ENCODE measurements around the gene KPNA1.

The KPNA1 gene

DNA sequence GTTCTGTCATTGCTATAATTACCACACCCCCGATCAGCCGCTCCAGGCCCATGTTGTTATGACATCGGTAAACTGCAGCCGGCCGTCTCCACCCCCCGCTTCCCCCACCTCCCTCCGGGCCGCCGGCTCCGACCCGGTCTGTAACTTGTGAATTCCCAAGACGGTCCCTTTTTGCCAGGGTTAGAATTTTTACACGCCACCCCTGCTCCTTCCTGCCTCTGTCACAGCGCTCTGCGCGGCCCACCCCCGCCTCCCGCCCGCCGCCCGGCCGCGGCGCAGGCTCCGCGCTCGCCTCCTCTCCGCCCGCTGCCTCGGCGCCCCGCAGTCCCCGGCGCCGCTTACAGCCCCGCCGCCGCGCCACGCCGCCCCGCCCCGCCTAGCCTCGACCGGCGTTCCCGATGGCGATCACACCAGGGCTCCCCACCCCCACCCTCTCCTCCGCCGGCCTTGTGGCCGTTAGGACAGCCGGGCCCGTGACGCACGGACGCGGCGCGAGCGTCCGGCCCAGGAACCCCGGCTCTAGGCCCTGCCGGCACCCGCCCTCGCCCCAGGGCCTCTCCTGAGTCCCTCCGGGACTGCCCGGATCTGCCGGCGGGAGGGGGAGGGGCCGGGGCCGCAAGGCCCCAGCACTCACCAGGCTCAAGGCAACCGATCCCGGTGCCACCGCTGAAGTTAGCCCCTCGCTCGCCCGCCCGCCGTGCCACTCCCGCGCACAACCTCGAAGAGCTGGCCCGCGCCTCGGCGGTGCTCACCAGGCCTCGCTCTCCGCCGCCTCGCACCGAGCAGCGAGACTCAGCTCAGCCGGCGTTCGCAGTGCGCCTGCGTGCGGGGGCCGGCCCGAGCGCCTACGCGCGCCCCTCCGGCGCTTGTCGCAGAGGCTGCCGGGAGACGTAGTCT lies at the start of gene KPNA1:
Gene KPNA1 (minus strand): TSS at position 817 of the 897 bp plus-strand sequence. CDS start 18,374 bp downstream, outside the sequence.
- peak; percentile 84 for DNase-seq

DNA sequence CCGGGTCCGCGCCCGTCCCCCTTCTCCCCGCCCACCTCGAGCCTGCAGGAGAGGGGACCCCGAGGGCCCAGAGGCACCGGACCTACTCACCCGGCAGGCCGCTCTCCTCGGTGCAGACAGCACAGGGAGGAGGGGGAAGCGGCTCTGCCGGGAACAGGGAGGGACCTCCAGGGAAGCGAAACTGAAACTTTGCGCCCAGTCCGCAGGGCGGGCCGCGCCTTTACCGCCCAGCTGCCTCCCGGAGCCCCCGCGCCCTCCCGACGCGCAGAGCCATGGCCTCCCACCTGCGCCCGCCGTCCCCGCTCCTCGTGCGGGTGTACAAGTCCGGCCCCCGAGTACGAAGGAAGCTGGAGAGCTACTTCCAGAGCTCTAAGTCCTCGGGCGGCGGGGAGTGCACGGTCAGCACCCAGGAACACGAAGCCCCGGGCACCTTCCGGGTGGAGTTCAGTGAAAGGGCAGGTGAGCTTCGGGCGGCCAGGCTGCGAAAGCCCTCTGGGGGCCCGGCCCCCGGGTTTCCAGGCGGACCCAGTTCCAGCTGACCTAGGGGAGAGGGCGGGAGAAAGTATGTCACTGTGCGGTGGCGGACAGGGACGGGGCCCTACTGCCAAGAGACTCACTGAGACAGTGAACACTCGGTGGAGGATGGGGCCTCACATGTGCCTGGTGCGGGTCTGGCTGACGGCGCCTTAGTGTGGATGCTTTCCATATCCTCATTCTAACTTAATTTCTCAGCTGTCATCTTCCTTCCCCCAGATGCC lies 49.6 kb upstream of the KPNA1 start, which contains the start of the genes DTX3L and PARP9:
Gene DTX3L (plus strand): TSS at position 184 of the 758 bp plus-strand sequence. CDS start 89 bp downstream, at position 273.
Gene PARP9 (minus strand): TSS at position 146 of the 758 bp plus-strand sequence. CDS start 4,680 bp downstream, outside the sequence.
- DNase-seq = peak; percentile 42

GRCh38 chr3:122563717-122564025 lies 48.9 kb upstream of the KPNA1 start:
- no peak for DNase-seq

DNA sequence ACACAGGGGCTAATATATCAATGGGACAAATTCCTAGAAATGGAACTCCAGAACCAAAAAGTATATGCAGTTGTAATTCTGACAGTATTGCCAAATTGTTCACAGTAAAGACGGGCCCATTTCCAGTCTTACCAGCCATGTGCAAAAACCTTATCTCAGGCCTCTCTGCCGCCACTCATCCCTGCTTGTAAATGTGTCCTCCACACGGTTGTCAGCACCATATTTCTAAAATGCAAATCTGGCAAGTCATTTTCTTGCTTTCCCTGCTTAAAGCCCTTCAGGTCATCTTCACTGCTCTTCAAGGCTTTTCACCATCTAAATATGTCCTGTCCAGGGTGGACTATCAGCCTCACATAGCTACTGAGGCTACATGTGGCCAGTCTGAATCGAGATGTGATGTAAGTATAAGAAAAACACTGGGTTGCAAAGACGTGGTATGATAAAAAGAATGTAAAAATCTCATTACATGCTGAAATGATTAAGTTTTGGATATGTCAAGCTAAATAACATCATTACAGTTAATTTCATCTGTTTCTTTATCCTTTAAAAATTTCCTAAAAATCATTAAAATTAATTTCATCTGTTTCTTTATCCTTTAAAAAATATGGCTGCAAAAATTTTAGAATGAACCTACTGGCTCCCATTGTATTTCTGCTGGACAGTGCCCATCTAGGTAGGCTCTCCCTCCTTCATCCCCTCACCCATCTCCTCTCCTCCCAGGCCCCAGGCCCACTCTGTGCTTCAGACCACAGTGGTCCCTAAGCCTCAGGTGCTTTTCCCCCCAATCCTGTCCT lies 48.4 kb upstream of the KPNA1 start:
- DNase-seq = no peak

DNA sequence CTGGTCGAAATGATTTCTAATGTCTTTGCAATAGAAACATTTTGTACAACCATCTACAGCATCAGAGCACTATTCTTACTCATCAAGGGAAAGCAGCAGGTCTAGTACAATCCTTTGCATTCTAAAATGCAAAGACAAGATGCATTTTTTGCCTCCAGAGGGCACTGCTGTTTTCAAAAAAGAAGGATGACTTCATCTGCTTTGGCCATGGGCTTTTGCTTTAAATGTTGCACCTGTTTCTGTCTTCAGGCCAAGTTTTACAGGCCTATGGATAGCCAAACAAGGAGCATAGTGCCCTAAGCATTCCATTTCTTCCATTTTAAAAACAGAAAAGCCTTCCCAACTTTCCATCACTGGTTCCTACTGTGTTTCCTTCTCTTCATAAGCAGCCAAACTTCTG lies 45.9 kb upstream of the KPNA1 start:
- no peak for DNase-seq

GRCh38 chr3:122559906-122560305 lies 45.2 kb upstream of the KPNA1 start:
- no peak for DNase-seq

- no peak for DNase-seq
Observed at GRCh38 chr3:122558605-122559004, 43.9 kb upstream of the KPNA1 start.

- DNase-seq = no peak
Observed at GRCh38 chr3:122557356-122557755, 42.6 kb upstream of the KPNA1 start.

GRCh38 chr3:122555275-122556071 lies 40.7 kb upstream of the KPNA1 start:
- DNase-seq = no peak

DNA sequence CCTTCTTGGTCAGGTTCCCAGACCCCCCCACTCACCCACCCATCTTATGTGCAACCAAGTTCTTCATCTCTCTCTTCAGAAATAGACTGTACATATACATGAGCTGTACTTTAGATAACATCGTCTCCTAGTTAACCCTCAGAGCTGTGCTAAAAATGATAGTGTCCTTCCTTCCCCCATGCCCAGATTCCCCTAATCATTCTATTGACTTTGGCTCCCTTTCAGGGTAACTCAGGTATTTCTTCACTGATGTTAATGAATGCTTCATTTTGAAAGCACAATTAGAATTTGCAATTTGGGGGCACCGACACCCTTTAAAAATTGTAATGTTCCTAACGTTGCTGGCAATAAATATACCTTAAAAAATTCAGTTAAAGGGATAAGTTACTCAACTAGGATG lies 38.4 kb upstream of the KPNA1 start:
- DNase-seq = no peak

- DNase-seq = no peak
Observed at GRCh38 chr3:122548619-122549018, 33.9 kb upstream of the KPNA1 start.

GRCh38 chr3:122548076-122548475 lies 33.3 kb upstream of the KPNA1 start:
- no peak for DNase-seq

DNA sequence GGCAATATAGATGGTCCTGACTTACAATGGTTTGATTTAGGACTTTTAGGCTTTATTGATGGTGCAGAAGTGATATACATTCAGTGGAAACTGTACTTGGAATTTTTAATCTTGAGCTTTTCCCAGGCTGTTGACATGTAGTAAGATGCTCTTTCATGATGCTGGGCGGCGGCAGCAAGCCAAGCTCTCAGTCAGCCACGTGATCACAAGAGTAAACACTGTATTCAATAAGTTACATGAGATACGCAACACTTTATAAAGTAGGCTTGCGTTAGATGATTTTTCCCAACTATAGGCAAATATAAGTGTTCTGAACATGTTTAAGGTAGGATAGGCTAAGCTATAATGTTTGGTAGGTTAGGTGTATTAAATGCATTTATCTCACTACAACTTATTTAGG lies 31.4 kb upstream of the KPNA1 start:
- DNase-seq = no peak

DNA sequence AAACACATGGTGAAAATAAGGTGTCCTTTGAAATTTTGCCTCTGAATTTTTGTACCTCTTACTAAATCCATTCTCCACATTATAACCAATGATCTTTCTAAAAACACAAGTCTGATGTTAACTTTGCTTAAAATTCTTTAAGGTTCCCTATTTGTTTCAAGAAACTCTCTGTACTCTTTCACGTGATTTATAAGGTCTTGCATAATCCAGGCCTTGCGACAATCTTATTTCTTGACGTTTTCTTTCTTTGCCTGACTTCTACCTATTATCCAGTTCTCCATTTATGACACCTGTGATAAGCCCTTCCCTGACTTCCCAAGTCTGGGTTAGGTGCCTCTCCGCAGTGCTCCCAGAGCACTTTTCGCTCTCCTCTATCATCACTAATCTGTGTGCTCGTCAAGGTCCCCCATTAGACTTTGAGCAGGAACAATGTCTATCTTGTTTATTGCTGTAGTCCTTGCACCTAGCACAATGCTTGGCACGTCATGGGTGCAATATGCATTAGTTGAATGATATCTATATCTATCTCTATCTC lies 24.3 kb upstream of the KPNA1 start:
- DNase-seq = no peak

DNA sequence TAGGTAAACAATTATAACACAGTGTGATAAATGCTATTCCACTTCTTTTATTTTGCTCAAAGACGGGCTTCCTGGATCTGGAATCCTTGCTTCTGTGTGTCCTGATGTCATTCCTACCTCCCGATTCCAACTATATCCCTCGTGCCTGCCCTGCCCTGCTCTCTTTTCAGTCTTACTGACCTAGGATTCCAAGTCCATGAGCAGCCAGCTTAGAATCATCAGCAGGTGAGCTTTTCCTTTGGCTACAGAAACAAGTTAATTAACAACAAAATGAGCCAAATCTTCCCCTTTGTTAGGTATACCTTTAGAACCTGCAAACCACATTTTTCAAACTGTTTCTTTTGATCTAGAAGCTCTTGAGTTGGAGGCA lies 21.9 kb upstream of the KPNA1 start:
- DNase-seq = no peak

DNA sequence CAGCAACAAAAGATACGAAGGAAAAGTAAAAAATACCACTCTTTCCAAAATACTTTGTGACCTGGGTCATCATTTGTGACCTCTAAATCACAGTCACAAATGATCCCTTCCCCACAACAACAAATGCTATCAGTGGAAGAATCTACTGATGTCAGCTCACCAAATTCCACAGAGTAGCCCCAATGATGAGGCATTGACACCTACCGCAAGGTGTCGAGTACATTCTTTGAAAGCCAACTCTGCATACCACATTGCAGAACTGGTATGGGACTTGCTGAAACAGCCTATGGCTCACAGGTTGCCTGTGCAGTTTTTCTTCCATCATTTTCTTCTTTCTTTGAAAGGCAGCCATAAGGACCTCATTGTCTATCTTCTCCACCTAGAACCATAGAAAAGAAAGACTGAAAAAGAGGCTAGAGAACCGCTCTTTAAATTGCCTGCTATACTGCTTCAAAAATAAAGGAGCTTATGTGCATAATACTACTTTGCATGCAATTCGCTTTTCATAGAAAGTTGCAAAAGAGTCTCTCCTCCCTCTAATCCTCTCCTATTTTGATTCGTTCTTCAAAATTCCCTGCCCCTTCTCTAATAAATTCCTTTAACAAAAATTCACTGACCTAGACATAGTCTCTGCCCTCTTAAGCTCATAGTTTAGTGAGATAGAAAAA lies 21.4 kb upstream of the KPNA1 start:
- DNase-seq = no peak

DNA sequence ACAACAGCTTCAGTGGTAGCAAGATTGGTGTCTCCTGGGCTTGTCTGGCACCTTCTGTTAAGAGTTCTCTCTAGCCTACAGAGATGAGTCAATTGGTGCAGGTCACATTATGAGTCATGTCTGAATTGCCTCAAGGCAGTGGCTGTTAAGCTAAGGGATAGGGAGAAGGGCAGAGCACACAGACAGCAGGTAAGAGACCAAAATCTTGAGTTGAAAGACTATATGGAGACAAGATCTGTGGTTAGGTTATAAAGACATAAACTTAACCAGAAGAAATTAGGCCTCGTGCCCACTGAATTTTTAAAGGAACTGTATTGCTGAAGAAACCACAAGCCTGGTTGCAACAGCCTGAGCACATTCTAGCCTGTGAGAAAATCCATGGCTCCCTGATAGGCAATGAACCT lies 19.2 kb upstream of the KPNA1 start:
- no peak for DNase-seq

DNA sequence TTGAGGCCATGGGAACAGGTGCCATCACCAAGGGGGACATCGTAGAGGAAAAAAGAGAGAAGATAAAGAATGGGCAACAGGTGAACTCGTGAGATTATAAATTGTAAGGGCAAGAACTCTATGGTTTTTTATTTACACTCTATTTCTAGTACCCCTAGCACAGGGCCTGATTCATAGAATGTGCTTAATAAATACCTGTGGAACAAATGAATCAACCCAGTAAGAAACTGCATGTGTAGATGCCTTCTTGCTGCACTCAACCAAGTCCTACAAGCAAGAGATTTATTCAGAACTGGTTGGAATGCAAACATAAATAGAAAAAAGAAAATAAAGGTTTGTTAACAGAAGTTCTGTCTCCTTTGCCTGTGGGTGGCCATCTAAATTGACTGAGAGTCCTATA lies 18.7 kb upstream of the KPNA1 start:
- no peak for DNase-seq

DNA sequence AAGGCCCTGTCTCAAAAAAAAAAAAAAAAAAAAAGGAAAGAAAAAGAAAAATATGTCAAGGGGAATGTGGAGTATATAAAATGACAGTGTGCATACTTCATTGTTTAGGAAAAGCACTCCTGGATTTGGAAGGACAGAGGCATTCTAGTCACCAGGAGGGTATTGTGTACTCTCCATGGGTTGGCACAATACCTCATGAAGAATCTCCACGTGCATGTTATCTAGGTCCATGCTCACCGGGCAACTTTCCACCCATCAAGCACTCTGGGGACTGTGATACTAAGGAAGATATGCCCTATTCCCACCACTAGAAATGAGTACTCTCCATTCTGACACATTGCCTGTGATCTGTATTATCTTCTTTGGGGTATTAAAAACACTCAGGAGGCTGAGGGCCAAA lies 15.4 kb upstream of the KPNA1 start:
- no peak for DNase-seq

DNA sequence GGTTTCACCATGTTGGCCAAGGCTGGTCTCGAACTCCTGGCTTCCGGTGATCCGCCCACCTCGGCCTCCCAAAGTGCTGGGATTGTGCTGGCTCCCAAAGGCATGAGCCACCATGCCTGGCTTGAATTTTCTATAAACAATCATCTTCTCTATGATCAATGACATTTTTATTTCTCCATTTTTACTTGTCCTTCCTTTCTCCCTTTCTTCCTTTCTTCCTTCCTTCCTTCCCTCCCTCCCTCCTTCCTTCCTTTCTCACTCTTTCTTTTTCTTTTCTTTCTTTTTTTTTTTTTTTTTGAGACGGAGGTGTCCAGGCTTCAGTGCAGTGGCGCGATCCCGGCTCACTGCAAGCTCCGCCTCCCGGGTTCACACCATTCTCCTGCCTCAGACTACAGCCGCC lies 8.6 kb upstream of the KPNA1 start:
- DNase-seq = no peak

- no peak for DNase-seq
Observed at GRCh38 chr3:122520861-122521260, 6.1 kb upstream of the KPNA1 start.

GRCh38 chr3:122519693-122520092 lies 5.0 kb upstream of the KPNA1 start:
- no peak for DNase-seq
